Smooth muscle cell (in vitro differentiated cells): ENCODE measurements around the gene CTU2. TPM values are rescaled to one million over a fixed set of nuclear protein-coding genes. Genes with fewer than 3 reads are reported as not detected.

Source experiments
- DNase-seq: peaks from one replicate; lab custom pipeline; 2025; ENCODE audit not compliant: unreplicated experiment; lab: John Stamatoyannopoulos, UW
- H2AFZ ChIP-seq: fragments of 200-600 bp; sonication (generic); 2 replicates; pipeline ENCODE4 v1.6.0; 2016; ENCODE audit warnings: antibody characterized with exemption, low read depth, mild to moderate bottlenecking
- H3F3A ChIP-seq: fragments of 200-600 bp; sonication (generic); 2 replicates; pipeline ENCODE4 v1.6.0; 2017; ENCODE audit warnings: antibody characterized with exemption, low read depth
- H3K27ac ChIP-seq: fragments of 200-600 bp; sonication (generic); 2 replicates; pipeline ENCODE4 v1.5.1; 2016; ENCODE audit warnings: low read depth, mild to moderate bottlenecking
- H3K27me3 ChIP-seq: fragments of 200-600 bp; sonication (generic); 2 replicates; pipeline ENCODE4 v1.6.1; 2016; ENCODE audit warnings: low read depth, mild to moderate bottlenecking
- H3K36me3 ChIP-seq: fragments of 200-600 bp; sonication (generic); 2 replicates; pipeline ENCODE4 v1.5.1; 2016; ENCODE audit warnings: low read depth
- H3K4me1 ChIP-seq: fragments of 200-600 bp; sonication (generic); 2 replicates; pipeline ENCODE4 v1.5.1; 2016; ENCODE audit warnings: low read depth
- H3K4me2 ChIP-seq: fragments of 200-600 bp; sonication (generic); 2 replicates; pipeline ENCODE4 v1.6.0; 2016; ENCODE audit warnings: mild to moderate bottlenecking
- H3K4me3 ChIP-seq: fragments of 200-600 bp; sonication (generic); 2 replicates; pipeline ENCODE4 v1.5.1; 2016; ENCODE audit warnings: mild to moderate bottlenecking
- H3K79me2 ChIP-seq: fragments of 200-600 bp; sonication (generic); 2 replicates; pipeline ENCODE4 v1.6.0; 2016; ENCODE audit warnings: low read depth, mild to moderate bottlenecking
- H3K9ac ChIP-seq: fragments of 200-600 bp; sonication (generic); 2 replicates; pipeline ENCODE4 v1.6.0; 2016; ENCODE audit warnings: low read depth
- H3K9me3 ChIP-seq: fragments of 200-600 bp; sonication (generic); replicated peaks from 2 replicates; pipeline ENCODE4 v1.5.1; 2016; ENCODE audit warnings: low read depth
- H4K20me1 ChIP-seq: fragments of 200-600 bp; sonication (generic); 2 replicates; pipeline ENCODE4 v1.6.0; 2016; ENCODE audit warnings: low read depth
- WGBS: methylation state at CpG from one replicate; pipeline ENCODE4 v1.1.7; 2016; ENCODE audit warnings: low lambda C conversion rate; 5-methylcytosine and 5-hydroxymethylcytosine counted together
- polyA plus RNA-seq: library from polyadenylated mRNA; unstranded; fragments of >200 nt; fragmentation: Nextera tagmentation; extraction: Ambion mirVana; gene quantifications from 2 replicates; pipeline ENCODE4 v1.2.1, GENCODE V29; 2016
- total RNA-seq: library from RNA; depleted of rRNA; stranded (reverse); fragments of >200 nt; gene quantifications from 2 replicates; pipeline ENCODE4 v1.2.3, GENCODE V29; 2014
- TF ChIP-seq, protein P1 (sequence below): fragments of 200-600 bp; sonication (generic); IDR thresholded peaks from 2 replicates; pipeline ENCODE4 v1.5.1; 2017; ENCODE audit warnings: borderline replicate concordance, mild to moderate bottlenecking, antibody characterized with exemption; ENCODE audit not compliant: insufficient read depth, poor library complexity, severe bottlenecking

Gene CTU2
- total and polyA plus RNA-seq, 2 experiments from 2014 or later: 5.8 to 21.3 TPM

DNA sequence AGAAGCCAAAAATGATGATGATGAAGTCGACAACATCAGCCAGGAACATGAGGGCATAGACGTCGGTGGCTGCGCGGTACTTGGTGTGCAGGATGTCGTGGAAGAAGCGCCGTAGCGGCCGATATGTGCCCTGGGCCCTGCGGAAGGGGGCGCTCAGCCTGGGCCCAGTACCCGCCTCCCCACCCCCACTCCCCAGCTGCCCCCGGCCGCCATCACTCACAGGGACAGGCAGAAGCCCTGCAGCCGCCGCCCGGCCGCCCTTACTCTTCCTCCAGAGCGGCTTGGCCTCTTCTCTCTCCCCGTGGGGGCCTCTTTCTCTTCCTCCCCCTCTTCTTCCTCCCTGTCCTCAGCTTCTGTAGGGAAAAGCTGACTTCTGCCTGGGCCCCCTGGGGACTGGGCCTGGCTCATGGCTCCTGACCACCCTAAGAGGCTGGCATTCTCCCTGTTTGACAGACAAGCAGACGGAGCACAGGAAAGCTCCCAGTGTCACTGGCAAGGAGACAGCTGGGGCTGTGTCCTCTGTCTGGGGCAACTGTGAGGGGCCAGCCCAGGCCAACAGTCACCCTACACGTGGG lies 14.2 kb downstream of the CTU2 start:
- no peak overlapping the region for H3K4me2 ChIP-seq
- H3F3A ChIP-seq: no peaks in the 10 kb centered on the region
- no peaks in the 10 kb centered on the region for H3K9me3 ChIP-seq
- H3K27me3 ChIP-seq: no peaks in the 10 kb centered on the region
- peaks cover 3% of the 10 kb centered on the region for H4K20me1 ChIP-seq
- WGBS: 99% methylated on average over 20 of the region's 23 CpGs
- peaks cover 6% of the 10 kb centered on the region for H3K36me3 ChIP-seq
- no peak overlapping the region for H3K4me3 ChIP-seq
- no peaks in the 10 kb centered on the region for H3K4me1 ChIP-seq
- H2AFZ ChIP-seq: no peak overlapping the region
- TF ChIP-seq, protein P1, sequence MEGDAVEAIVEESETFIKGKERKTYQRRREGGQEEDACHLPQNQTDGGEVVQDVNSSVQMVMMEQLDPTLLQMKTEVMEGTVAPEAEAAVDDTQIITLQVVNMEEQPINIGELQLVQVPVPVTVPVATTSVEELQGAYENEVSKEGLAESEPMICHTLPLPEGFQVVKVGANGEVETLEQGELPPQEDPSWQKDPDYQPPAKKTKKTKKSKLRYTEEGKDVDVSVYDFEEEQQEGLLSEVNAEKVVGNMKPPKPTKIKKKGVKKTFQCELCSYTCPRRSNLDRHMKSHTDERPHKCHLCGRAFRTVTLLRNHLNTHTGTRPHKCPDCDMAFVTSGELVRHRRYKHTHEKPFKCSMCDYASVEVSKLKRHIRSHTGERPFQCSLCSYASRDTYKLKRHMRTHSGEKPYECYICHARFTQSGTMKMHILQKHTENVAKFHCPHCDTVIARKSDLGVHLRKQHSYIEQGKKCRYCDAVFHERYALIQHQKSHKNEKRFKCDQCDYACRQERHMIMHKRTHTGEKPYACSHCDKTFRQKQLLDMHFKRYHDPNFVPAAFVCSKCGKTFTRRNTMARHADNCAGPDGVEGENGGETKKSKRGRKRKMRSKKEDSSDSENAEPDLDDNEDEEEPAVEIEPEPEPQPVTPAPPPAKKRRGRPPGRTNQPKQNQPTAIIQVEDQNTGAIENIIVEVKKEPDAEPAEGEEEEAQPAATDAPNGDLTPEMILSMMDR: no peak
- H3K9ac ChIP-seq: no peak overlapping the region
- H3K27ac ChIP-seq: no peak overlapping the region
- no peaks in the 10 kb centered on the region for H3K79me2 ChIP-seq
- no peak for DNase-seq

DNA sequence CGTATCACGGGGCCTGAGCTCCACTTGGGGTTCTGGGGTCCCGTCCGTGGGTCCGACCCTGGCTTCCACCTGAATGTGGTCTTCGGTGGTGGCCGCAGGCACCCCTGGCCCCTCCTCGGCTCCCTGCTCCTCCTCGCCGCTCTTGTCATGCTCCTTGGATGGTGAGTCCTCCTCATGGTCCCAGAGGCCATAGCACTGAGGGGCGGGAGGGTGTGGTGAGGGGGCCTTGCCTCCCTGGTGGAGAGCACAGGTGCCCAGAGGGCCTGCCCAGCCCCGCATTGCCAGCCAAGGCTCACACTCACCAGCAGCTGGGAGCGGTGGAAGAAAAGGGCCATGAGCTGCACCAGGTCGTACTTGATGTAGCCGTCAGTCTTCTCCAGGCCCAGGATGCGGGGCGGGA lies 14.9 kb downstream of the CTU2 start:
- H3K79me2 ChIP-seq: no peaks in the 10 kb centered on the region
- TF ChIP-seq, protein P1: no peak
- no peak overlapping the region for H2AFZ ChIP-seq
- H3K27me3 ChIP-seq: no peaks in the 10 kb centered on the region
- no peaks in the 10 kb centered on the region for H3F3A ChIP-seq
- peaks cover 6% of the 10 kb centered on the region for H3K36me3 ChIP-seq
- H3K4me1 ChIP-seq: no peaks in the 10 kb centered on the region
- no peaks in the 10 kb centered on the region for H3K9me3 ChIP-seq
- H3K4me2 ChIP-seq: no peak overlapping the region
- H3K4me3 ChIP-seq: no peak overlapping the region
- DNase-seq: no peak
- H3K27ac ChIP-seq: no peak overlapping the region
- H4K20me1 ChIP-seq: peaks cover 3% of the 10 kb centered on the region
- H3K9ac ChIP-seq: no peak overlapping the region
- WGBS: 98% methylated on average over 17 of the region's 17 CpGs

DNA sequence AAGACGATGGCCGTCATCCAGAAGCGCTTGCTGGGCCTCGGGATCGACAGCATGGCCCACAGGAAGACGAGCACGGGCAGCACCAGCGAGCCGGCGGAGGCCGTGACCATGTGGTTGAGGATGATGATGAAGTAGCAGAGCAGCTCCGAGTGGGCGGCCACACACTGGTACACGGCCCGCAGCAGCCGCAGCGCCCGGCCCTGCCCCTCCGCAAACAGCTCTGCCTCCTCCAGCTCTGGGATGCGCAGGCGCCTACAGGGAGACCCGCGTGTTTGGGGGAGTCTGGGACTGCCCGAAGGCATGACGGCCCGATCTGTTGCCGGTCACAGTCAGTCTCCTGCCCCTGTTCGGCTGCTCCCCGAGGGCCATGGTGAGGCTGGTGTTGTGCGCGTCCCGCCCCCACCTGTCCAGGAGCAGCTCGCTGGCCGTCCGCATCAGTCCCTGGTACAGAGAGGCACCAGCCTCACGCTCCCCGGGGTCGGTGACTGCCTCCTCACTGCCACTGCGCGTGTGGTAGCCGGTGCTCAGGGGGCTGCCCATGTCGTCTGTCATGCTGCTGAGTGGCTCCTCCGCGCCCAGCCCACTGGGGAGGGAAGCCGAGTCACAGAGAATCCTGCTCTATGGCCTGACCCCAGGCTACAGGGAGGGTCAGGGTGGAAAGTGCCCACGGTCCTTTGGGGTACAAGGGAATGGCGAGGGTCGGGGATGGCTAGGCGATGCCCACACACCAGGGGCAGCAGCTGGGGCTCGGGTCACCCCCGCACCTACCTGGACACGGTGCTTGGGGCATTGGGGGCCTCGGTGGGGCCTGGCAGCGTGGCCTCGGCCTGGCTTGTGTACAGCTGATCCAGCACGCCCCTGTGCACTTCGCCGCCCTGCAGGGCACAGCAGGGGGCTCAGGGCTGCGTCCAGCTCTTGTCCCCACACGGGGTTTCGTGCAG lies 15.8 kb downstream of the CTU2 start:
- Histone ChIP-seq H3K36me3 (peaks cover 6% of the 10 kb centered on the region), H2AFZ (no peak overlapping the region), H3K4me3 (no peak overlapping the region), H3K4me1 (no peaks in the 10 kb centered on the region), H3K27me3 (no peaks in the 10 kb centered on the region), H3K79me2 (no peaks in the 10 kb centered on the region), H3K9ac (no peak overlapping the region), H3K27ac (no peak overlapping the region), H3K9me3 (no peaks in the 10 kb centered on the region), H3K4me2 (no peak overlapping the region), H3F3A (no peaks in the 10 kb centered on the region), H4K20me1 (peaks cover 3% of the 10 kb centered on the region)
- TF ChIP-seq, protein P1: no peak
- WGBS: 97% methylated on average over 59 of the region's 61 CpGs
- DNase-seq: no peak
